NCI-H748 (cell line): ENCODE results near the gene ENAH.
A peak's percentile ranks its signal among the peaks of the same experiment; 100 is the strongest.

Experiments
- DNase-seq: peaks from one replicate; lab custom pipeline; 2025; ENCODE audit not compliant: unreplicated experiment; lab: John Stamatoyannopoulos, UW

The ENAH gene

DNA sequence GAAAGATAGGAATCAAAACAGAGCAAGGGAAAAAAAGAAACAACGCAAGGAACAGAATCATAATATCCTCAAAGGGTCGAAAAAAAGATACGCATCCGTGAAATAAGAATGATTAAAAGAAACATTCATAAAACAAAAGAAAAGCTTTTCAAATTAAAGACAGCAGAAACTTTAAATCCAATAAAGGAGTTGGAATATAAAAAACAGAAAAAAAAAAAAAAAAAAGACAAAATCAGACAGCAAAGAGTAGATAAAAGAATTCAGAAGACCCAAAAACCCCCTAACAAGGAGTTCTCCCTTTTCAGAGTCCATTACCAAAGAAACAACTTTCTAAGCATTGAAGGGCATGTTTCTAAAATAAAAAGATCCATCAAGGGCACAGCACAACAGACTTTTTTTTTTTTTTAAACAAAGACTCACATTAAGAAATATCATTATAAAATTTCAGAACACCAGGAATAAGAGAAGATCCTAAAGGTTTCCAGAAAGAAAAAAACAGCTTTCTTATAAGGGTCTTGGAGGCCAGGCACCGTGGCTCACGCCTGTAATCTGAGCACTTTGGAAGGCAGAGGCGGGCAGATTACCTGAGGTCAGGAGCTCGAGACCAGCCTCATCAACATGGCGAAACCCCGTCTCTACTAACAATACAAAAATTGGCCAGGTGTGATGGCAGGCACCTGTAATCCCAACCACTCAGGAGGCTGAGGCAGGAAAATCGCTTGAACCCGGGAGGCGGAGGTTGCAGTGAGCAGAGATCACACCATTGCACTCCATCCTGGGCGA lies 44.7 kb downstream of the ENAH start:
- DNase-seq, result no peak

DNA sequence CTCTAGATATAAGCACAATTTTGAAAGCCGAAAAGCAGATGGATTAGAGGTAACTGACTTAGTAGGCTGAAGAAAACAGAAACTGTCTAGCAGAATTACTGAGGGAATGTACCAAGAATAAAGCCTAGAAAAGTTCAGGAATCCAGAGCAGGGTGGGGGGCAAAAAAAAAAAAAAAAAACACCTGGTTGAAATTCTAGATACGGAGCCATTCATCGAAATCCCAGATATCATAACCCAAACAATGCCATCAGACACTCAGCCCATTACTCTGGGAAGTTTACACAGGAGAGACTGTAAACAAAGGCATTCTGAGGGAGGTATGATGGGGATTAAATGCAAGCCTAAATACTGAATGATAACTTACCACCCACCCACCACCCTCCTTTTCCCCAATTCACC lies 45.6 kb downstream of the ENAH start:
- peak; percentile 37 for DNase-seq

DNA sequence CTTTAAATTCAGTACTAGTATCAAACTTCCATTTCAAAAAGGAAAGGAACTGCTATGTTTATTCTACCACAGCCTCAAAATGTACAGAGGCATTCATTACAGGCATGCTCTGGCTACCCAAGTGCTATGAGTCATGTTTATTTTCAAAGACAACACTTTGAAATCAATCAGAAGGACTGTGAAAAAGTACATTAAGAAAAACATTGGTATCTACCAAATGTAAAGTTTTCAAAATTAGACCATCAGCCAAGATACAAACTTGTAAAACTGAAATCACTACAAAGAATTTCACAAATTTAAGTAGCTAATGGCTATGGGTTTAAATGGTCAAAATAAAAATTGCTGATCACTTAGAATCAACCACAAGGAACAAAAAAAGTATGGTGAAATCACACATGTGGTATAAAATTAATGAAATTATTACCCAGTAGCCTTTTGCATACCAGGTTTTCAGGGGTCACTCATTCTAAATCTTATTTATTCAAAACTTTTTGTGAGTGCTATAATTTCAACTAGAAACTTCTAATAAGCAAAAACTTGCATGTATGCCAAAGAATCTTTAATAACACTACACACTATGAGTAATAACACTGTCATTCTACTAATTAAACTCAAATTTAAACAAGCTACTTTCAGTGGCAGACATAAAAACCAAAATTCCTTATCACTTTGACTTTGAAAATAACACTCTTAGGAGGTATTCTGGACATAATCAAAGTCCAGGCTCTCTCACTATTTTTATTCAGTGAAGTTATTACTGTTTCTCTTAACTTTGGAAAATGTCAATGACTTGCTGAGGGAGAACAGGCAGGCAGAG lies 49.2 kb downstream of the ENAH start:
- no peak for DNase-seq

DNA sequence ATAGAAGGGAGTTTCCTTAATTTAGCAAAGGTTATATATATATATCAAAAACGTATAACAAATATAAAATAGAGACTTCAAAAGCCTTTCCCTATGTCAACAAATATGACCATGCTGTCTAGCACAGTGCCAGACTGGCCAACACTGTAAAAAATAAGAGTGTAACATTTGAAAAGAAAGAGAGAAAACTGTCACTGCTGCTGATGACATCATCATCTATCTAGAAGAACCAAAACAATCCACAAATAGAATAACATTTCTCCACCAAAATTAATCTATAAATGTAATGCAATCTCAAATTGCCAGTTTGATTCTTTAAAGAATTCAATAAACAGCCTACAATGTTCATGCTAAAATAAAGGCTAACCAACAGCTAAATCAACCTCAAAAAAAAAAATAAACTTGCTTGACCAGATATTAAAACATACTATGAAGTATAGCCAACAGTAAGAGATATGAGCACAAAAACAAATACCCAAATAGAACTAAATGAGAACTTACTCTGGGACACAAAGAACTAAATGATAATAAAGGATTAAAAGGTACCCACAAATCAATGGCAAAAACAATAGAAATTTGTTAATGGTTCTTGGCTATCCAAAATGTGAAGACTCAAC lies 50.2 kb downstream of the ENAH start:
- DNase-seq, result no peak

DNA sequence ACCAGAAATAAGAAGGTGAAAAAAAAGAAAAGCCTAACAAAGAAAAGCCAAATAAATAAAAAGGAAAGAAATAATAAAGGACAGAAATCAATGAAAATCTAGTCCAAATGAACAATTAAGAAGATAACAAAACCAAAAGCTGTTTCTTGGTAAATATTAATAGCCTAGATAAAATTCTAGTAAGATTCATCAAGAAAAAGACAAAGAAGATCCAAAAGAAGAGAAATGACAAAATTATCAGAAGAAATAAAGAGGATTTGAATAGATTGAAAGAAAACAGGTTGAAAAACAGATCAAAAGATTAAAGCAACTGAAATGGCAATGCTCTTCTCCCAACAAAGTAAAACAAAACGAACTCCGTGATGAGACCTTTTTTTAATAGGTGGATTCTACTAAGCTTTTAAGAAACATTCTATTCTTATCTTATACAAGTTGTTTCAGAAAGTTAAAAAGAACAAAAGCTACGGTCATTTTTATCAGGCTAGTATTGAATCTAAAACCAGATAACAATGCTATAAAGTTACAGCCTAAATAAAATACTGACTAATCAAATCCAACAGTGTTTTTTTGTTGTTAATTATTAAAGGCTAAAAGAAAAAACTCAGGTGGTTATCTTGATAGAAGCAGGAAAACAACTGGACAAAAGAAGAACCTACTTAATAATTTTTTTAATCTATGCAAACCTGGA lies 50.9 kb downstream of the ENAH start:
- no peak for DNase-seq

DNA sequence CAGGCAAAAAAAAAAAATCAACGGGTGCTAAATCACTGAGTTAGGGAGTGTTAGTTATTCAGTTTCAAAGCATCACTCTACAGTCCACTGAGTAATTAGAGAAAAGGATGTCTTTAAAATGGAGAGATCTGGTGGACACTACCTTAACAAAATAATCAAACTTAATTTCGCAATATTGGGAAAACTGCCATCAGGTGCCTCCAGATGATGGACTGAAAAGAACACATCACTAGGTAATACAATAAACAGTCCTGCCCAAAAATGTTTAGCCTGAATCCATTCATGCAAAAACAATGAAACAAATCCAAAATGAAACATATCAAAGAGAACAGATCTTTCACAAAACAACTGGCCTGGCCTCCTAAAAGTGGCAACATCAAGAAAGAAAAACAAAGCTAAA lies 54.1 kb downstream of the ENAH start:
- no peak for DNase-seq

DNA sequence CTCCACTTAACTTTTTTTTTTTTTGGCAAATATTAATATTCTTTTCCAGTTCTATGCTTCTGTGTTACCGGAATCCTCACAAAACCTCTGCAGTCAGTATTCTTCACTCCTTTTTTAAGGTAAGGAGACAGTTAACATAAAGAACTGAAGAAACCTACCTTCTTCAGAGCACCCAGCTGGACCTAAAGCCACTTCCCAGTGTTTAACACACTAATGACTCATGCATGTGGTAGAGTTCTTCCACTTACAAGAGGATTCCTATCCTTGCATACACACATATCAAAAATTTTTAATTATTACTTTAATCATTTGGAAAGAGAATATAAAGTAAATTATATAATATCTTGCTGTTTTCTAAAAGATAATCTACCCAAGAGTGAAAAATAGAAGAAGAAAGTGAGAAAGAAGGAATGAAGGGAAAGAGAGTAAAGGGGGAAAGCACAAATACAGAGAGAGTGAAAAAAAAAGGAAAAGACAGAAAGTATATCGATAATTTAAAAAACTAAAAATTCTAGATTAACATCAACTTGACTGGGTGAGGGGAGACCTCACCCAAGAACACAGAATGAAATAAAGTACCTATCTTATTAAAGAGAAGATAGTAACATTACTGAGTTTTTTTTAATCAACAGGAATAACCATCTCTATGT lies 54.9 kb downstream of the ENAH start:
- DNase-seq, result no peak

DNA sequence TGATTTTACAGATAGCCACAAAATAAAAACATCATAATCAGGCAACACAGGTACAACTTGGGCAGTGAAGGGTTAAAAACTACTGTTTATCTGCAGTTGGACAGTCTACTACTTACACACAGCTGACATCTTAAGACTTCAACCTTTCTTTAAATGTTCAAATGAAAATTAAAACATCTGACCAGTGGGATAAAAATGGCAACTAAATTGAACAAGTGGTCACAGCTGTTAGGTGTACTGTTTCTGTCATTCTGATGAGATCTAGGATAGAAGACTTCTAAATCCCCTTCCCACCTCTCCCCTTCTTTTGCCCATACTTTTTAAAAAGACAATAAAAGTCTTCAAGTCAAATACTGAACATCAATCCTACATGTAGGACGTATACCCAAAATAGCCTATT lies 56.2 kb downstream of the ENAH start:
- DNase-seq, result no peak

DNA sequence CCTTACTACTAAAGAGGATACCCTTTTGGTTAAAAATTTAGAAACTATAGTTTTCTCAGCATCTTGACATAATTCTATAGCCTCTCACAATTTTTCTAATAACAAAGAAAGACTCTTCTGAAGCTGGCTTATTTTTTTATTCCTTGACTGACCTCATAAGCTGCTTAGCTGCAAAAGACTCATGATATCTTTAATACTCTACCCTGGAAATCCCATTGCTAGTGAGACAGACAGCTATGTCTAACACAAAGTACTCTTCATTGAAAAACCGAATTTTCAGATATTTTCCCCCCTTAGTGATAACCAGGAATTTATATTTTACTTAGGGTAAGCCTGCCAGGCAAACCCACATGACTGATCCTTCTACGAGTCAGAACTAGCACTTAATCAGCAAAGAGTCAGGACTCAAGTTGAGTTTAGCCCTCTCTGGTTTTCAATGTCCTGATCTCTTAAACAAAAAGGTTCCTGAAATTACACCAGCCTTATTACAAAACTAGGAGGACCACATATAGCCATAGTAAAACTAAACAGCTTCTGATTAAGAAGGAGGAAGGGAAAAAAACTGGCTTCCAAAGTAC lies 56.9 kb downstream of the ENAH start:
- DNase-seq, result no peak

DNA sequence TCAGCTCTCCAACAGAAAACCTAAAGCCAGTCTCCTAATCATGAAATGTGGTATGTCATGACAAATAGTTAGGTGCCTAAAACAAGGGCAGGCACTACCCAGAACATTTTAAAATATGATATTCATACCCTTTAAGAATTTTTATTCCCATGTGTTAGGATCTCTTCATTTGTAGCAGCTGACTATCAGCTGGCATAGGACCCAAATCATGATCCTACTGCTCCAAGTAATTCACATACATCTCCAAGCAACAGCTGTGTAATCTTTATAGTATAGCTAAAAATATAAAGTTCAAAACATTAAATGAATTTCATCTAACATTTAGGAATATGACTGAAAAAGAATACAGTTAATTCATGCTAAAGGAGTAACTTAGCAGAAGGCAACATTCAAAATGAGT lies 57.5 kb downstream of the ENAH start:
- DNase-seq, result no peak

DNA sequence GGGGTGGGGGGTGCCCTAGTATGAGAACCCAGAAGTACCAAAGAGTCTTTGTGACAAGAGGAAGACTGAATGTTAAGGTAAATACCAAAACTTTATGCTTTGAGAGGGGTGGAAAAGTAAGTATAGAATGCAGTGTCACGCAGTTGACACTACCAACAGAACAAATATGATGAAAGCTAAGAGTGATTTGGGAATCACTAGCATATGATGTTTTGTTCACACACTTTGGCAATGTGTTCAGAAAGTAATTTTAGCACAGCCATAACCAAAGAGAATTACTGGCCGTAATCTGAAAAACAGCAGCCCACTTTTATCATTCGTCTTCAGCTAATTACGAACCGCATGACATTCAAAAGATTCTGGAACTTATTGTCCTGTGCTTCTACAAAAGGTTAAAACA lies 59.5 kb downstream of the ENAH start:
- no peak for DNase-seq

DNA sequence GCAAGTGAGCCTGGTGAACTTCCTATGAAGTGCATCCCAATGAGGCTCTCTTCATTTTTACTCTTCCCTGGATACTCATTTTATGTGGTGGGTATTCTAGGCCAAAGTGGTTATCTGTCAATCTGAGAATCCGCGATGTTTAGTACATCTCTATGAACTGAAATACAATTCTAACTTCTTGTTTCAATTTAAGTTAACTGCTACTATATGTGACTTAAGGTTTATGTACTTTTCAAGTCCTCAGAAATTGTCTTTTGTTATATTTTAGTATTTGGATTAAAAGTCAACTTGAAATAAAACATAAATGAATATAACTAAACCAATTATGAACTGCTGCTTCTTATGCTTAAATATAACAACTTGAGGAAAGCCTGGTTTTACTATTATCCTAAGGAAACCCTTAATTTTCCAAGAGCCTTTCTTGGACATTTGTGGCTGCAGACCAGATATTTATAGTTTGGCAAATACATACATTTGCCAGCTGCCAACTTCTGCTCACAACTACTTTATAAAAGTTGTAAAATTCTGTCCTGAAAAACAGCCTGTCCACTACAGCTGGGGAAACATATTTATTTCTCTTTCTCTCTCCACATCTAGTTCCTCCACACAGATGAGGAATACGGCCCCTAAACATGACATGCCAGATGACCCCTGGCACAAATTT lies 60.4 kb downstream of the ENAH start:
- no peak for DNase-seq

DNA sequence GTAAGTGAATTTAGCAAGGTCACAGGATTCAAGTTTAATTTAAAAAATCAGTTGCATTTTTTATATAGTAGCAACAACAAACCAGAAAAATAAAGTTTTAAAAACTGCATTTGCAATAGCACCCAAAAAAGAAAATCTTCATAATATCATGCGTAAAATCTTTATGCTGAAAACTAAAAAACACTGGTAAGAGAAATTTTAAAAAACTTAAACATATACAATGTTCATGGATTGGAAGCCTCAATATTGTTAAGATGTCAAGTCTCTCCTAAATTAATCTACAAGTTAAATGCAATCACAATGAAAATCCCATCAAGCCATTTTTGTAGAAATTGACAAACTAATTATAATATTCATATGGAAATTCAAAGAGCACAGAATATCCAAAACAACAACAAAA lies 65.6 kb downstream of the ENAH start:
- no peak for DNase-seq

DNA sequence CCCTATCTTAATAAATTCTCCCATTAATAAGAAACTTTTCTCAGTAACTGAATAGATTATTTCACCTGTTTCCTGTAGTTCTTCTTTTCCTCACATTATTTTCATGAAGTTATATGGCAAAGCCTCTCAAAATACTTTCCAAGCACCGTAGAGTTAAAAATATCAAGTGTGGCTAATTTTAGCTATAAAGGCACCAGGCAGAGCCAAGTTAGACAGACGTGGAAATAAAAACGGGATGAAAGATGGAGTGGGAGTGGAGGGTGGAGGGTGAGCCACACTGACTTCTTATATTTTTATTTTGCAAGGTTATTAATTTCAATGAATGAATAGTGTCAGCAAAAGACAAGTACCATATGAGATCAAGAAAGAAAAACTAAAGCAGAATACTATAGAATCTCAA lies 71.7 kb downstream of the ENAH start:
- no peak for DNase-seq

DNA sequence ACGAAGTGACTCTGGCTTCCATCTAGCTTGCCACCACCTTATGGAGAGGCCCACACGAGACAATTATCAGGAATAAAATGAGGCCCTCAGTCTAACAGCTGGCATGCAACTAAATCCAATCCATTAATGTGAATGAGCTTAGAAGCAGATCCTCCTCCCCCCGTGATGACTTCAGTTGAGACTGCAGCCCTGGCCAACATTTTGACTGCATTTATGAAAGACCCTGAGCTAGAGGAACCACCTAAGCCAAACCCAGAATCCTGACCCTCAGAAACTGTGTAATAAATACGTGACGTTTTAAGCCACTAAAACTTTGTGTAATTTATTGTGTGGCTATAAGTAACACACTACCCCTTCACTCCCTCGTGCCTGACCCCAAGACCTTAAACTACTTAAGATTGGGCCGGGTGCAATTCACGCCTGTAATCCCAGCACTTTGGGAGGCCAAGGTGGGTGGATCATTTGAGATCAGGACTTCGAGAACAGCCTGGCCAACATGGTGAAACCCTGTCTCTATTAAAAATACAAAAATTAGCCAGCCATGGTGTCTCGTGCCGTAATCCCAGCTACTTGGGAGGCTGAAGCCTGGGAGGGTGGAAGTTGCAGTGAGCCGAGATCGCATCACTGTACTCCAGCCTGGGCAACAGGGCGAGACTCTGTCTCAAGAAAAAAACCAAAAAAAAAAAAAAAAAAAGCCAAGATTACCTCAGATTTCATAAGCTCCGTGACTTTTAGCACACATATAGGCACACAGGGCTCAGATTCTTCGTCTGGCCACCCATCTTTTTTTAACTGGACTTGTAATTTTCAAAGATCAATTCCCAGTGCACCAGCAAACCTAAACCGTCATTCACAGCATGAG lies 72.5 kb downstream of the ENAH start:
- no peak for DNase-seq

DNA sequence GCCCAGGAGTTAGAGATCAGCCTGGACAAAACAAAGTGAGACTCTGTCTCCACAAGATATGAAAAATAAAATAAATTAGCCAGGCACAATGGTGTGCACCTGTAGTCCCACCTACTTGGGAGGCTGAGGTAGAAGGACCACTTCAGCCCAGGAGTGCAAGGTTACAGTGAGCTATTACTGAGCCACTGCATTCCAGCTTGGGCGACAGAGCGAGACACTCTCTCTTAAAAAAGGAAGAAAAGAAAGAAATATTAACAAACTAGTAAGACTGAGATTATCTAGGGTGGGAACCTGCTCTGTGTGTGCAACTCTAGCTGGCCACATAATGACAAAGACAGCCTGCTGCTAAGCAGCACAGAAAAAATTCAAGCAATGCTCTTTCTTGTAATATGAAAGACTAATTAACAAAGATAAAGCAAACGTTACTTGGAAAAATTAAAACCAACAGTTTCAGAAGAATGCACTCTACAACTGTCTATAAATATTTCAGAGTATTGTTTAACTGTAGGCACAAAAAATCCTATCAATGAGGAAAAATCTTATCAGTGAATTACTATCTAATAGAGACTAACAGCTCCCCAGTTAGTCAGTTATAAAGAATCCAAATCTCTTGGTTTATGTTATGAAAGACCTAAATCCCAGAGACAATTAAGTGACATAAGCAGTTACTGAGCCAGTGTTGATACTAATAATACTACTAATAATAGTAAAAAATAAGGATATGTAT lies 74.5 kb downstream of the ENAH start:
- DNase-seq, result no peak

DNA sequence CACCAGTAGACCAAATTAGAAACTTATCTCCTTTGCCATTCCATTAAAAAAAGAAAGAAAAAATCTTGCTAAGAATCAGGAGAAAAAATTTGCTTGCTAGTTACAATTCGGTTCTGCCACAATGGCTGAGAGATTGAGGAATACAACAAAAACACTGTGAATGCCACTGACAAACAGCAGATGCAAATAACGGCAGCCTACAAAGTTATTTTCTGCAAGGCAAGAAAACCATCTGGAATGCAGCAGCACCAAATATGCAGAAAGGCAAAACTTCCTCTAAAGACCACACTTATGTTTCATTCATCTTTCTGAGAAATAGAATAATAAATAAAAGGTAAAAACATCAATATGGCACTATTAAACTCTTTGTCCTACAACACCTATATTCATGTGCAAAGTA lies 75.7 kb downstream of the ENAH start:
- no peak for DNase-seq

DNA sequence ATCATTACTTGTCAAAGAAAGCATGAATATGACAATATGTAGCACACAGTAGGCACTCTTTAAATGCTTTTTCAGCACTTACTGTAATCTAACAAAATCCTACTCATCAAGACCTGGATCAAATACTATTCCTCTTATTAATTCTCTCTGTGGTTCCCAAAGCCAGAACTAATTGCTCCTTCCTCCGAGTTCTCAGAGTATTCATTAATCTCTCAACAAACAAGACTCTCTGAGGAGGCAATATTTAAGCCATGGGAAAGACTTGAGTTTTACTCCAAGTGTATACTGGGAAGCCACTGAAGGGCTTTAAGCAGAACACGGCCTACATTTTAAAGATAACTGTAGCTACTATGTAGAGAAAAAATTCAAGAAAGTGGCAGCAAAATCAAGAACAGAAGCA lies 79.7 kb downstream of the ENAH start:
- no peak for DNase-seq

DNA sequence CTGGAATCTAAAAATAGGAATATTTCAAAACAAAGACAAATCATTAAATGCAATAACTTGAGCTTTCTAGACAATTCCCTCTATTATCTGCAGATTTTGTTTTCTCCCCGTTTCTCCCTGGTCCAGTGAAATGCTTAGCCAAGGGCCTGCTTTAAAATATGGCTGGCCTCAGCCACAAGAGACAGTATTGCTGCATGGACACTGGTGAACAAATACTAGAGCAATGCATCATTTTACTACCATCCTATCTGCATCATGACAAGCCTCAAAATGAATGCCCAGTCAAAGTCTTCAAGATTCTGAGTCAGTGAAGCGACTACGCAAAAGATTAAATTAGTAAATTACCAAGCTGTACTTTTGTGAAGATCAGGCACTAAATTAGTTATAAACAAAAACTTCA lies 80.5 kb downstream of the ENAH start:
- DNase-seq, result no peak
